Skeletal muscle cell (primary cell): Measurements from ENCODE around the gene CDKAL1.
"Not testable (repeated sequence)": the region's sequence is repeated elsewhere in the genome, so short reads cannot be mapped to it uniquely, and the experiment has no call there.

Source experiments
- DNase-seq: peaks from one replicate; pipeline ENCODE4 v3.0.0-alpha.2; 2010; ENCODE audit warnings: low read depth
- H3K4me3 ChIP-seq: 2 replicates; pipeline ENCODE4 v1.5.1; 2011; ENCODE audit warnings: low read depth, mild to moderate bottlenecking, control low read depth, low read length, moderate library complexity

CDKAL1 gene

DNA sequence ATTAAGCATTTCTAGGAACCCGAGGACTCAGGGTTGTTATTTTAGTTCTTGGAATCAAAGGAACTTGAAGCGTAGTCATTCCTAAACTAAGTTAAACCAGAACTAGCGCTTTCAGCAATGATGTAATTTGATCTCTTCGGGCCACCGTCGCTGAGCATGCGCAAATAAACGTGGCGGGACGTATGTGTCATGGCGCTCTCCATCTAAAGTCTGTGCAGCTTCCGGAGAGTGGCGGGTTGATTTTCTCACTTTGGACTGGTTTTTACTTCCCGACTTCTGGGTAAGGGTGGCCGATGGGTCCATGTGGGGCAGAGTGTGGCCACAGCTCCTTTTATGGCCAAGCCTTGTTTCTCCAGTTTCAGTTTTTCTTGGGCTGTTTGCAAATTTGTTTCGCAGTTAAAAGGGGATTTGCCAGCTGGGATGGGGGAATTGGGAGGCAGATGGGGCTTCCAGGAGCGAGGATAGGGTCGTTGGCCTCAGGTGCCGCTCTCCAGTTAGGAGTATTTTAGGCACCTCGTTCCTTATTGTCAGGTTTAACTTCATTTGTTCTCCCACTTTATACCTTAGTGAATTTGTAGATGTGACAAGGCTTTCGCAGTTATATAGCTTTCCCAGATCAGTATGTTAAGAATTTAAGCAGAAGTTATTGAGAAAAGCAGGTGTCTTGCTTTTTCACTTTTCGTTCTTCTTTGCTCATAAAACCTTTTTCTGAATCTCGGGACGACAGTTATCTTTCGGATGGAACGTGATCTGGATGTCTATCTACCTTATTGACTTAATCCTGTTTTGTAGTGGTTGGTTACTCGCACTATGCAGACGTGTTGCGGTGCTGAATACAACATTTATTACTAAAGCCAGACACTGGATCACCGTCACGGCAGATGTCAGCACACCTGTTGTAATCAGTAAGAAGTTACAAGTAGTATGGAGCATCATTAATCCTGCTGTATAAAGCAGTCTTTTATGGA, at the start of gene CDKAL1:
Gene CDKAL1, plus strand, starts transcription at position 163 of the 968 bp plus-strand sequence. CDS start 11,894 bp downstream, outside the sequence.
- DNase-seq: peak; percentile 80
- peak within 1 kb of the TSS; percentile 98 for H3K4me3 ChIP-seq

DNA sequence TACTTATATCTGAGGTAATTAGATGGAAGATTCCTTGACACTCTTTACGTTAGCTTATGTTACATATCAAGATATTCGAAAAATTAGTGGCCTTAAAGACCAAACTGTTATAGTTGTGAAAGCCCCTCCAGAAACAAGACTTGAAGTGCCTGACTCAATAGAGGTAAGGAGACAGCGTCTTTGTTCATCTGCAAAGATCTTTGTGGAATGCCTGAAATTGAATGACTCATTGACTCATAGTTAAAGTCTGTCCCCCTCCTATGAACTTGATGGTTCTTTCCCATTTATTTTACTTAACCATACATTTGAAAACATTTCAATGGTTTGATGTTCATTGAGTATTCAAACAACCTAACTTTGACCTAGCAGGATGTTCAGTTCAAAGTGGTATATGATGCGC, 47.6 kb upstream of the CDKAL1 start:
- H3K4me3 ChIP-seq: no peak overlapping the region
- no peak for DNase-seq

DNA sequence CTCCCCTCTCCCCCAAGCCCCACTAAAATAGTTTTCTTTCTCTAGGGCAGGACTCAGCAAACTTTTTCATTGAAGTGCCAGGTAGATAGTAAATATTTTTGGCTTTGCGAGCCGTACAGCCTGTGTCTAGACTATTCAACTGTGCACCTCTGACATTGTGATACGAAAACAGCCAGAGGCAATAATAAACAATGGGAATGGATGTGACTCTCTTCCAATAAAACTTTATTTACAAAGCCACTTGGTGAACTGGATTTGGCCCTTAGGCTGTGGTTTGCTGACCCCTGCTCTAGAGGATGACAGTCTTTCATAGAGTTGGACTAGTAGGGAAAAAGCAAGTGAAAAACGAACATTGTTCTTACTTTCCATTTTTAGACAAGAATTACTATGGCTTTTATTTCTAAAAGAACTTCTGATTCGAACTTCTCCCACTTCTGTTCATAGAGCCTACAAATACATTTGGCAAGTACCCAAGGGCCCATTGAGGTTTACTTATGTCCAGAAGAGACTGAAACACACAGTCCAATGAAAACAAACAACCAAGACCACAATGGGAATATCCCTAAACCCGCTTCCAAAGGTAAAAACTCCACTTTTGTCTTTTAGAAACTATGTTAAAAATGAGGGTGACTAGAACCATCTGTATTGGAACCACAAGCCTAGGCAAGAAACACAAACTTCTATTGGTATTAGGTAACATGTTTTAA, 46.4 kb upstream of the CDKAL1 start:
- peak; percentile 13 for DNase-seq
- no peak overlapping the region for H3K4me3 ChIP-seq

DNA sequence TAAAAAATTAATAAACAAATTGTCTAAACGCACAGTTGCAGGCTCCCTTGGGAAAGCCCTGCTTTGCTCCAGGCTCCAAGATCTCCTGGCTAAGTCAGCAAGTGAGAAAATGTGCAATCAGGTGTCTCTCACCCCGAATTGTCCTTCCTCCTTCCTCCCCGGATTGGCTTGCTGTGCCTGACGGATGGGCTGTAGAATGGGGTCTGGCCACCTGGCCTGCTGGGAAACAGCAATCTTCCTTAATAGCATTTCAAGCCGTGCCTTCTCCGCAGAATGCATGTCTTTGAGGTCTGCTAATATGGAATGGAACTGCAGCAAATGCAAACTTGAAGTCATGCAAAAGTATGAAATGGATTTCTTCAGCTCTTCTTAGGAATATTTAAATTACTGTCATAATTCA, 43.7 kb upstream of the CDKAL1 start:
- no peak overlapping the region for H3K4me3 ChIP-seq
- DNase-seq: no peak

DNA sequence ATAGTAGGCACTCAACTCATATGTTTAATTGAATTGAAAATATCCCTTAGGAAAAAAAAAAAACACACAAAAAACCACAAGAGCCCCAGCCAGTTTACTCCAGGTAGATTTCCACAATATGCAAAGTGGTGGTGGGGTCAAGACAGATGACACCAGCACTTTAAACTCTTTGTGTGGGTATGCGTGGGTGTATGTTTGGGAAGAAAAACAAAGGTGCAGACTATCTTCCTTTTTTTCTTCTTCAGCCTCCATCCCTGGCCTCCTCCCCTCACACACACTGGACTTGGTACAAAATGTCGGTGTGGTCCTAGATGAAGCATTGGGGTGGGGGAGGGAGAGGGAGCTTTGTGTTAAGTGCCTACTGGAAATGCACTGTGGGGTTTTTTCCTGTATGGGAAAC, 42.2 kb upstream of the CDKAL1 start:
- no peak for DNase-seq
- H3K4me3 ChIP-seq: no peak overlapping the region

DNA sequence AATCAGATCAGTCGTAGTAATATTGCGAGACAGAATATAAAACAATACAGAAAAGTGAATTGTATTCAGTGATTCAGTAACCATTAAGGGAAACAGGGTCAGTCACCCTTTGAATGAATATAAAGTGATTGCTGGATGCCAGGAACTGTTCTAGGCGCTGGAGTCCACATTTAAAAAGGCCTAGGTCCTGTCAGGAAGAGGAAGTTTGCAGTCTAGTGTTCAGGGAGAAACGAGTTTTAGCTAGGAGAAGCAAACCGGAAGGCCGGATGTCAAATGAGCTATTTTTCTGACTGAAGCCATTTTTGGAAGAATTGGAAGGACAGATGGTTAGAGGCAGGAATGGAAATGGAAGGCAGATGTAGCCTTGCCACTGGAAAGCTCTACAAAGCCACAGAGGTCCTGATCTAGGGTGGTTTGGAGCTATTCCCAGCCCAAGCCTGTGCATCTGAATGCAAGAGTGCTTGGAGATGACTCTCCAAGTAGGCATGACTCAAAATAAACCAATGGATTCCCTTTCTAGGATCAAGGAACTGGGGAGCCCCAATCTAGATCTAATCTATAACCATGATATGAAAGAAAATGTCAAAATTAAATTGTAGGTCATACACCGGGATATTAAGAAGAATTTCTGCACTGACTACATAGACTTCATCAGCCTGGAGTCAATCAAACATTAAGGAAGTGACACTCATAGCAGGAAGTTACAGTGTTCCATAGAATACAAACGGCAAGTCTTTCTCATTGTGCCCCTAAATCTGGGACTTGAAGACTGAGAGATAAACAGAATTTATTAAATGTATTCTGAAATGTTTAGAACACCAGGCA, 36.8 kb upstream of the CDKAL1 start:
- DNase-seq: peak; percentile 66
- H3K4me3 ChIP-seq: no peak overlapping the region

DNA sequence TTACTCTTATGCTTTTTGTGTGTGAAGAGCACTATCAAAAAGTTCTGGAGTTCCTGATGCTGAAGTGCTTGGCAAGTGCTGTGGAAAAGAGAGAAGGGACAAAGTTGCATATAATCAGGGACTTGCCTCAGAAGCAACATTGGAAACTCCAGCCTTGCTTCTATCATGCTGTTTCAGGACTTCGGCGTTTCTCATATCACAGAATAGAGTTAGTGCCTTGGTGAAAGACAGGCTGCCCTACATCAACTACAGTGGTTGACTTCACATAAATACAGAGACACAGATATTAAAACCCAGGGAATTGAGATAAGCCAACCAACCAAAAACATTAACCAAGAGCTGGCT, 36.2 kb upstream of the CDKAL1 start:
- H3K4me3 ChIP-seq: no peak overlapping the region
- DNase-seq: no peak

DNA sequence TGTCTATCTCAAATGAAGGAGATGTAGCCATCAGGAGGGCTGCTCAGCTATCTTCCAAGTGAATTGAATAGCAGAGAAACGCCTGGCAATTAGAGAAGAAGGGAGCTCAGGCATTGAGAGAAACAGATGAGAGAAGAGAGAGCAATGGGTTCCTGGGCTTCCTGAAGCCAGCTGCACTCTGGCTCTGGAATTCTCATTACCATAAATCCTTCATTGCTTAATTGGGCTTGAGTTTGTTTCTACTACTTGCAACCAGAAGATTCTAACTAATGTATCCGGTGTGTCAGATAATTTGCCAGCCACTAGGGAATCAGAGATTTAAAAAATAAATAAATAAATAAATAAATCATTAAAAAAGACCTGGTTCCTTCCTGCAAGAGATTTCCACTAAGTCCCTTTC, 25.0 kb upstream of the CDKAL1 start:
- no peak overlapping the region for H3K4me3 ChIP-seq
- no peak for DNase-seq

DNA sequence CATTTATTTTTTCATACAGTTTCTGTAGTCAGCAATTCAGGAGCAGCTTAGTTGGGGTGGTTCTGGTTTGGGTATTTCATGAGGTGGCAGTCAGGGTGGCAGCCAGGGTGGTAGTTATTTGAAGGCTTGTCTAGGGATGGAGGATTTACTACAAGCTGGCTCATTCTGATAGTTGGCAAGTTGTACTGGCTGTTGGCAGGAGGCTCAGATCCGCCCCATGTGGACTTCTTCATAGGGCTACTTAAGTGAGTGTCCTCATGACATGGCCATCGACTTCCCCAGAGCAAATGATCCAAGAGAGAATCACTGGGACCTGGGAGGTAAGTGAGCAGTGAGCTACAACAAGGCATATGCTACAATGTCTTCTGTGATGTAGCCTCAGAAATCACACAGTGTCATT, 22.4 kb upstream of the CDKAL1 start:
- H3K4me3 ChIP-seq: no peak overlapping the region
- no peak for DNase-seq

DNA sequence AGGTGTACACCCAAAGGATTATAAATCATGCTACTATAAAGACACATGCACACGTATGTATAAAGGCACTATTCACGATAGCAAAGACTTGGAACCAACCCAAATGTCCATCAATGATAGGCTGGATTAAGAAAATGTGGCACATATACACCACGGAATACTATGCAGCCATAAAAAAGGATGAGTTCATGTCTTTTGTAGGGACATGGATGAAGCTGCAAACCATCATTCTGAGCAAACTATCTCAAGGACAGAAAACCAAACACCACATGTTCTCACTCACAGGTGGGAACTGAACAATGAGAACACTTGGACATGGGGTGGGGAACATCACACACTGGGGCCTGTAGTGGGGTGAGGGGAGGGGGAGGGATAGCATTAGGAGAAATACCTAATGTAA, 9.0 kb upstream of the CDKAL1 start:
- DNase-seq: not testable (repeated sequence)

DNA sequence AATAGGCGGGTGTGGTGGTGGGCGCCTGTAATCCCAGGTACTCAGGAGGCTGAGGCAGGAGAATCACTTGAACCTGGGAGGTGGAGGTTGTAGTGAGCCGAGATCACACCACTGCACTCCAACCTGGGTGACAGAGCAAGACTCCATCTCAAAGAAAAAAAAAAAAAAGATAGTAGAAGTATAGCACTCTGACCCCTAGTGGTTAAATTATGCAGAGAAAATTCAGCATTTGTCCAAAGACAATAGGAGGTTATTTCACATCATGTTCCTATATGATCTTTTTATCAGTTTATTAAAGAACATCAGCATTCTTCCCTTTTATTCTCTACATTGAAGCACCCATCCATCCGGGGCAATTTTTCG, 5.2 kb upstream of the CDKAL1 start:
- H3K4me3 ChIP-seq, DNase-seq: not testable (repeated sequence)

More for the DNA sequence above, 9.0 kb upstream of the CDKAL1 start:
- H3K4me3 ChIP-seq: not testable (repeated sequence)

DNA sequence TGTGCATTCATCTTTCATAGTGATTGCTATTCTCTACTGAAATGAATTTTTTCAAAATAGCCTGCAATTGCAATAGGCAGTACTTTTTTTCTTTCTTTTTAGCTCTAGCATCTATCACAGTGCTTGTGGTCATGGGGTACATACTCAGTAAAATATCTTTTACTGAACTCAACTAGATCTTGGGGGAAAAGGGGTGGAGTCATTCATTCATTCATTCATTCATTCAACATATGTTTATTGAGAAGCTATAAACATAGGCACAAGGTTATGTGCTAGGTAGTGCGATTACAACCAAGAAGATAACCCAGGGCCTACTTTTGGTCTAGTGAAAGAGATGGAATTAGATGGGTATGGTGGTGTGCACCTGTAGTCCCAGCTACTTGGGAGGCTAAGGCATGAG, 1.4 kb upstream of the CDKAL1 start:
- H3K4me3 ChIP-seq: no peak overlapping the region
- no peak for DNase-seq

DNA sequence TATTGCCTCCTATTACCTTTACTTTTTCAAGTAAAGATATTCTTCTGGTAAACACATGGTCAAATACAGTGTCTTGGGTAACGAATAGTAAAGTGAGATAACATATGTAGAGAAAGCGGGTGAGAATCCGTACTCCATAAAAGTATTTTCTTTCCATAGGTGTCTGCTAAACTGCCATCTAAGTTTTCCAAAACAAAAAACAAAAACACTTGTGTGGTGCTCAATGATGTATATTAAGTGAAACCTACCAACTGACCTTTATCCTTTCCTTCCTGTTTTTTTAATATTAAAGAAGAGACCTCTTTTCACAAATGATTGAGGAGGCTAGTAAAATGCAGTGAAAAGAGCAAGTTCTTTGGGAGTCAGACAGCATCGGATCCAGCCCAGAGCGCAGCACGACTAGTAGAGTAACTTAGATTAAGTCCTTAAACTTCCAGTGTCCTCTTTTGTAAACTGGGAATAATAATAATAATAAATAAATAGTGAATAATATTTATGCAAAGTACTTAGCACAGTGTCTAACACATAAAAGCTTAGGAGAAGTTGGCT, 437 bp upstream of the CDKAL1 start:
- no peak for DNase-seq
- H3K4me3 ChIP-seq: peak overlapping the region; percentile 98

DNA sequence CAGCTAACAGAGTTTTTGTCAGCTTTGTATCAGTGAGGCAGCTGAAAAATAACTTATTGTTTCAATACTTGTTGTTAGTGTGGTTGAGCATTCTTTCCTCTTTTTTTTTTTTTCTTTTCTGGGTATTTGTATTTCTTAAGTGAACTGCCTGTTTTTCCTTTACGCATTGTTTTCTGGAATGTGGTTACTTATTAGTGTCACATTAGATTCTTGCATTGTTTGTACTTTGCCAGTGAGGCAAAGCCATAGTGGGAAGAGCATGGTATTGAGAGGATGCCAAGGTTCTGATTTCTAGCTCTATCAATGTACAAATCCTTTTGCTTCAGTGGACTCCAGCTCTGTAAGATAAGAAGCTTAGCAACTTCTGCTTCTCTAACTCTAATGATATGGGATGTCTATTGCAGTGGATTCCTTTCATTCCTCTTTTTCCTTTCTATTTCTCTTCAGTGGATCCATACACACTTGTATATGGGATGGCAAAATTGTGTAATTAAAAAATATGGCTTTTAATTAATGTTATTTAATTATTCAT, 3.9 kb downstream of the CDKAL1 start:
- no peak overlapping the region for H3K4me3 ChIP-seq
- DNase-seq: no peak

DNA sequence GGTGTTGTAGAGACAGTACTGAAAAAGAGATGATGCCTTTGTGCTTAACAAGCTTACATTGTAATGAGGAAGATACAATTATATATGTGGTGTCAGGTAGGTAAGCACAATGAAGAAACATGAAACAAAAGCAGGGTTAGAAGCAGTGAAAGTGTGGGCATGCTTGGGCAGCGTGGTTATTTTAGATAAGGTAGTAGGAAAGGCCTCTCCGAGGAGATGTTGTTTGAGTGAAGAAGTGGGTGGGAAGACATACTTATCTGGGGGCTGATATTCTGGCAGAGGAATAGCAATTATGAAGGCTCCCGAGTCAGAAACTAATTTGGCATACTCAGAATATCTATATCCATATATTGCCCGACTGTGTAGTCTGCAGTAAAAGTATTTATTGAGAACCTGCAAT, 4.7 kb downstream of the CDKAL1 start:
- H3K4me3 ChIP-seq: no peak overlapping the region
- no peak for DNase-seq

DNA sequence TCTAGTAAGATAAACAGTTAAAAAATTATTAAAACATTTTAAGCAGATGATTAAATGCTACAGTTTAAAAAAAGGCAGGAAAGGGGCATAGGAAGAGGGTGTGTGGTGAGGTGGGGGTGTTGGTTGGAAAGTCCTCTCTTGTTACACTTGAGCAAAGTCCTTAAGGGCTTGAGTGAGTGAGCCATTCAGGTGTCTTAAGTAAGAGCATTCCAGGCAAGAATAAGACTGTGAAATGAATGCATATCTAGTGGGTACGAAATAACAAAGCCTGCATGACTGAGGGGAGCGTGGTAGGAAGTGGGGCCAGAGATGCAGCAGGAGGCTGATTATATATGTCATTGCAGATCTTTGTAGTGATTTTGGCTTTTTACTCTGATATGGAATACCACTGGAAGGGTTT, 5.1 kb downstream of the CDKAL1 start:
- H3K4me3 ChIP-seq: no peak overlapping the region
- DNase-seq: no peak

DNA sequence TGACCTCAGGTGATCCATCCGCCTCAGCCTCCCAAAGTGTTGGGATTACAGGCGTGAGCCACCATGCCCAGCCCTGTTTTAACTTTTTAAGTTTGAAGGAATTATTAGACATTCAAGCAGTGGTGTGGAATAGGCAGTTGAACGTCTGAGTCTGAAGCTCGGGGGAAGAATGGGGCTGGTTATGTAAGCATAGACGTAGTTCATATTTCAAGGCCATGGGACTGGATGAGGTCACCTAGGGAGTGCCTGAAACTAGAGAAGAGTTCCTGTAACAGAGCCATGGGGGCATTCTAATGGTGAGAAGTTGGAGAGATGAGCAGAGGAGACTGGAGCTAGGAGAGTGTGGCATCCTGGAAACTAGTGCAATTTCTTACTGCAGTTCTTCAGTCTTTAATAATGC, 6.4 kb downstream of the CDKAL1 start:
- H3K4me3 ChIP-seq: no peak overlapping the region
- DNase-seq: no peak

DNA sequence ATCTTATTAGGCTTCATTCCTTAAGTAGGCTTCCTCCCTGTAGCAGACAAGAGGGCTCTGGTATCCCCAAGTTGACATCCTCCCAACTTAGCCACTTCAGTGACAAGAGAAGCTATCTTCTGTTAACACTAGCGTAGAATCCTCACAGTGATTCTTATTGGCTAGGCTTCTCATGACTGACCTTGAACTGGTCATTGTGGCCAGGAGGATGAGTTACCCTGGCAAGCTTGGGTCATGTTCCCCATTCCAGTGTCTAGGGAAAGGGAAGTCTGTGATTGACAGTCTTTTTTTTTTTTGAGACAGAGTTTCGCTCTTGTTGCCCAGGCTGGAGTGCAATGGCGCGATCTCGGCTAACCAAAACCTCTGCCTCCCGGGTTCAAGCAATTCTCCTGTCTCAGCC, 7.1 kb downstream of the CDKAL1 start:
- DNase-seq: no peak

DNA sequence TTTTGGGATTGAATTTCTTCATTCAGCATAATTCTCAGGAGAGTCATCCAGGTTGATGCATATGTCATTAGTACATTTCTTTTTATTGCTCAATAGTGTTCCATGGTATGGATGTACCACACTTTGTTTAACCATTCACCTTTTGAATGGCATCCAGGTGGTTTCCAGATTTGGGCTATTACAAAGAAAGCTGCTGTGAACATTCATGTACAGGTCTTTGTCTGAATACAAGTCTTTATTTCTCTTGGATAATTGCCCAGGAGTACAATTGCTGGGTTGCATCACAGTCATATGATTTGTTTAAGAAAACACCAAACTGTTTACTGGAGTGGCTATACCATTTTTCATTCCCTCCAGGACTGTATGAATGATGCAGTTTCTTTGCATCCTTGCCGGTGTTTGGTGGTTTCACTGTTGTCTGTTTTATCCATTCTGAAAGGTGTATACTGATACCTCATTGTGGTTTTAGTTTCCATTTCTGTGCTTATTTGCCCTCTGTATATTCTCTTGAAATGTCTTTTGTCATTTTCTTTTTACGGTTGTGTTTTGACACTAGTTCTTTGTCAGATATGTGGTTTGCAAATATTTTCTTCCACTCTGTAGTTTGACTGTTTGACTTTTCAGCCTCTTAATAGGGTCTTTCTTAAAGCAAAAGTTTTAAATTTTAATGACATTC, 8.8 kb downstream of the CDKAL1 start:
- peak; percentile 67 for DNase-seq
- no peak overlapping the region for H3K4me3 ChIP-seq

More for the DNA sequence above, 7.1 kb downstream of the CDKAL1 start:
- no peak overlapping the region for H3K4me3 ChIP-seq
